ENCODE data around the gene NOPCHAP1.

NOPCHAP1 gene

DNA sequence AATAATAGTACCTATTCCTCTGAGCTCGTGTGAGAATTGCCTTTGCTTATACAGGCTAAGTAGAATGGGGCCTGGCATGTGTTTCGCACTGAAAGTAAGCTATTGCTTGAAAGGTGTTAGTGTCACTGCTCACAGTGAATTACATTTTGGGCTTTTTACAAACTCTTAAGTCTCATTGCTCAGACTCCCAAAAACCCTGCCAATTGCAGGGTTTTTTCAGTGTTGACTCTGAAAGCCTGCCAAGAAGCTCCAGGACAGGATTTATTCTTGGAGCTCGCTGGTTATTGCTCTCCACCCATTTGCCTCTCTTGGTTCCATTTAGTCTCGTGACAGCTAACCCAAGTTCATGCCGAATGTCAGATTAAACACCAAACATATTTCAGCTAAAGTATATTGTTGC, 39.8 kb downstream of the NOPCHAP1 start:
- DNase-seq, result peak; percentile 48

DNA sequence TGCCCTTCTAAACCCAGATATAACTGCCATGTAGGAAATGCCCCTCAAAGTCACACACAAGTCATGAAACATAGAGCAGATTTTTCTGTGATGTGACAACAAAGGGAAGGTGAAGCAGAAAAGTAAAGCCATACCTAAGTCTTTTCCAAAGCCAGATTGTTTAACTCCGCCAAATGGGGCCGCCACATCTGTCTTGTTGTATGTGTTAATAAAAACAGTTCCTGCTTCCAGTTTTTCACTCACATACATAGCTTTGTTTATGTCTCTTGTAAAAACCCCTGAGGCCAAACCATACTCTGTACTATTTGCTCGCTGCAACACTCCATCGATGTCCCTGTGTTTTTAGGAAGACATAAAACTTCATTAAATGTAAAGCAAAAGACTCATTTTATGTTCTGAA, 40.3 kb downstream of the NOPCHAP1 start:
- no peak for DNase-seq

DNA sequence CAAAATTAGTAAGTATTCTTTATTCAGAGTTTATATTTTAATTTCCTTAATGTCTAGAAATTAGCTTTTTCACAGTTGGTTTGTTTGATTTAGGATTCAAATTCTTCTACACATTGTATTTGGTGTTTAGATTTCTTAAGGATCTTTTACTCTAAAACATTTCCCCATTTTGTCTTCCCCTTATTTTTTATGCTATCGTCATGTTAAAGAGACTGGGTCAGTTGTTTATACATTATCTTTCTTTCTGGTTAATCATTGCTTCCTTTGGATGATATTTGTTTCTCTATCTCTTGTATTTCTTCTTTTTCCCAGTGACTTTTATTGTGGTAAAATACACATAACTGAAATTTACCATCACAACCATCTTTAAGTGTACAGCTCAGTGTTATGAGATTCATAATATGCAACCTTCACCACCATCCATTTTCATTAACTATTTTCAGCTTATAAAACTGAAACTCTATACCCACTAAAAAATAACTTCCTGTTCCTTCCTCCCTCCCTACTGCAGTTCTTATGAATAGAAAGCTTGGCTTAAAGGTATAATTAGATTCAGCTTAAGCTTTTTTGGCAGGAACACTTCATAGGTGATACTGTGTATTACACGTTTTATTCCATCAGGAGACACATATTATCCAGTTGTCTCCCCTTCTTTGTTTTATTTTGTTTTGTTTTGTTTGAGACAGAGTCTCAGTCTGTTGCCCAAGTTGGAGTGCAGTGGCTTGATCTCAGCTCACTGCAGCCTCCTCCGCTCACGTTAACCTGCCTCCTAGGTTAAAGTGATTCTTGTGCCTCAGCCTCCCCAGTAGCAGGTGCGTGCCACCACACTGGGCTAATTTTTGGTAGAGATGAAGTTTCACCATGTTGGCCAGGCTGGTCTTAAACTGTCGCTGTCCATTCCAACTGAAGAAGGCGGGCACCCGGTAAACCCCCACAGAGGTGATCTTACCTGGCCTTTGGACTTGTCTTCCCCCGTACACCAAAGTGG, 45.0 kb downstream of the NOPCHAP1 start:
- DNase-seq, result no peak

DNA sequence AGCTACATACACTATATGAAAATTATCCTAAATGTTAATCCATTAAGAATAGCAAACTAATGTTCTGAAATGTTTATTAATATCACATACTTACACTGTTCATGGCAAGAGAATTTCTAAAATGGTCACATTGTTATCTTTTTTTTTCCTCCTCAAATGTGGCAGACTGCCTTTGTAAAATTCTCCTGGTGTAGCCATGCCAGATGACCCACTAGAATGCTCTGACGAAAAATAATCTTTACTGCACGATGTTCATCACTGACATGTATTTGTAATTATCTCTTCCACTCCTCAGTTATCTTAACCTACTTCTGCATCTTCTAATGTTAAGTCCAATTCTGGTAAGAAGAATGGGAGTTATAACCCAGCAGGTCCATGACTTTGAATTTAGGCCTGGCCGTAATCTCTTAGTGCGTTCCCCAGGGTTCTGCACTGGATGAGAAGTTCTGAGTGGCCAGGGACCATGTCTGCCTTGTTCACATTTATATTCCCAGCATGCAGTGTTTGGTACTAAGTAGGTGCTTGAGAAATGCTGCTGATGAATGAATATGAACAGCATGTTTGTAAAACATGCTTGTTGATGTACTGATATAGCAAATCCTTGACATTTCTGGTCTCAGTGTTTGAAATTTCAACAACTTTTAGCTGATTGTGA, 46.7 kb downstream of the NOPCHAP1 start:
- DNase-seq, result no peak

DNA sequence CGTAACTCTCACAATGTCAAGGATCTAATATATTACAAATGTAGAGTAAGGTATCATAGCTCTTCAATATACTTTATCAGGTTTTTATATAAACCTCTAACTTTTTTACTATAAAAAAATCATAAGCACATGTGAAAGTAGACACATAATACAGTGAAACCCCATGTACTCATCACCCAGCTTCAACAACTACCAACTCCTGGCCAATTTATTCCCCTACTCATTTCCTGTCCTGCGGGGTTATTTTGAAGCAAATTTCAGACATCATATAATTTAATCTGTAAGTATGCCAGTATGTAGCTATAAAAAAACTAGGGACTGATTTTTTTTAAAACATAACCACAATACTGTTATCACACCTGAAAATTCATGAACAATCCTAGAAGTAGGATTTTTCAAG, 47.7 kb downstream of the NOPCHAP1 start:
- no peak for DNase-seq

Measured in amniotic stem cell (primary cell).